Tibial nerve (tissue), 4 donors: ENCODE results near the gene REEP5. TPM values are rescaled to one million over a fixed set of nuclear protein-coding genes. Genes with fewer than 3 reads are reported as not detected.
"Not testable (repeated sequence)": the region's sequence is repeated elsewhere in the genome, so short reads cannot be mapped to it uniquely, and the experiment has no call there.

Experiments
- DNase-seq, 2 donors: peaks; one replicate each; pipeline ENCODE4 v3.0.0-alpha.2; 2019; ENCODE audit warnings: low spot score in 2 of 2
- H3K27ac ChIP-seq, 4 donors: fragments of 200-600 bp; sonication (generic) in 3 of 4; one replicate each; pipeline ENCODE4 v1.5.1; 2017 to 2019; ENCODE audit warnings: mild to moderate bottlenecking in 1 of 4
- H3K27me3 ChIP-seq, 2 donors: fragments of 200-600 bp; sonication (generic) in 1 of 2; one replicate each; pipeline versions ENCODE4 v1.5.1 to v1.6.0; 2017 to 2019
- H3K36me3 ChIP-seq, 3 donors: fragments of 200-600 bp; sonication (generic); one replicate each; pipeline ENCODE4 v1.5.1; 2018 to 2019
- H3K4me1 ChIP-seq, 4 donors: fragments of 200-600 bp; sonication (generic) in 3 of 4; one replicate each; pipeline ENCODE4 v1.5.1; 2017 to 2019
- H3K4me3 ChIP-seq, 4 donors: fragments of 200-600 bp; sonication (generic) in 3 of 4; one replicate each; pipeline ENCODE4 v1.5.1; 2017 to 2019; ENCODE audit warnings: mild to moderate bottlenecking in 1 of 4, moderate library complexity in 1 of 4
- H3K9me3 ChIP-seq, 4 donors: fragments of 200-600 bp; sonication (generic) in 3 of 4; one replicate each; pipeline ENCODE4 v1.5.1; 2017 to 2019
- EP300 ChIP-seq, 2 donors: sonication (generic); formaldehyde crosslinking; IDR thresholded peaks; one replicate each; pipeline ENCODE4 v1.6.1; 2017; ENCODE audit warnings: antibody characterized with exemption in 2 of 2, mild to moderate bottlenecking in 1 of 2
- POLR2A ChIP-seq, 2 donors: fragments of 450-650 bp; IDR thresholded peaks; one replicate each; pipeline ENCODE4 v1.6.1; 2017; ENCODE audit warnings: antibody characterized with exemption in 2 of 2, mild to moderate bottlenecking in 2 of 2, moderate library complexity in 2 of 2
- WGBS, 2 donors: methylation state at CpG; one replicate each; pipeline ENCODE4 v1.1.5; 2018; 5-methylcytosine and 5-hydroxymethylcytosine counted together
- total RNA-seq, 4 donors: library from RNA; depleted of rRNA; stranded (reverse); fragments of >200 nt; gene quantifications; one replicate each; pipeline ENCODE4 v1.1.0, GENCODE V29; 2016
- TF ChIP-seq, protein P1 (sequence below), 5 experiments: fragments of 200-600 bp in 3 of 5; fragments of 450-650 bp in 2 of 5; sonication (generic) in 3 of 5; IDR thresholded peaks; one replicate each; pipeline ENCODE4 v1.5.1; 2016 to 2019; ENCODE audit warnings: antibody characterized with exemption in 5 of 5, mild to moderate bottlenecking in 3 of 5, moderate library complexity in 2 of 5

REEP5 gene
- total RNA-seq, 4 donors from 2014 or later = 81.9 to 101 (median 94.6) TPM

DNA sequence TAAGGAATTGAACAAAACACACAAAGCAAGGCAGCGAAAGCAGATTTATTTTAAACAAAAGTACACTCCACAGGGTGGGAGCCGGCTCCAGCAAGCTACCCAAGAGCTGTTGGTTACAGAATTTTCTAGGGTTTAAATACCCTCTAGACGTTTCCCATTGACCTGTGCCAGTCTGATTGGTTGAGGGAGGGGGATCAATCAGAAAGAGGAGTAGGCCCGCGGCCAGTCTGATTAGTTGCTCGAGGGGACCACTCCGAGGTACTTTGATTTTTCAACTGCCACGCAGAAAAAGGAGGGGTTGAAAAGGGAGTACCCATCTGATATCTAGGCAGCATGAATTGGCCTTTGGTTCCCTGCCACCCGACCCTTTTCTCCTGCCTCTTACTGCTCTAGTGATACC is 59.9 kb downstream of the REEP5 start:
- Histone ChIP-seq H3K9me3 (no peaks in the 10 kb centered on the region), H3K4me3 (peak overlapping the region; percentile 73 to 94 (median 82)), H3K27ac (peak overlapping the region in 2 of 4 donors; percentile 76 to 81), H3K27me3 (no peaks in the 10 kb centered on the region), H3K4me1 (peaks cover 0 to 34% (median 13%) of the 10 kb centered on the region in 4 donors), H3K36me3 (peaks cover 0 to 38% (median 0%) of the 10 kb centered on the region in 3 donors)
- 53 to 59% methylated on average over 9 of the region's 9 CpGs for WGBS, 2 donors
- DNase-seq = no peak
- TF ChIP-seq, protein P1, sequence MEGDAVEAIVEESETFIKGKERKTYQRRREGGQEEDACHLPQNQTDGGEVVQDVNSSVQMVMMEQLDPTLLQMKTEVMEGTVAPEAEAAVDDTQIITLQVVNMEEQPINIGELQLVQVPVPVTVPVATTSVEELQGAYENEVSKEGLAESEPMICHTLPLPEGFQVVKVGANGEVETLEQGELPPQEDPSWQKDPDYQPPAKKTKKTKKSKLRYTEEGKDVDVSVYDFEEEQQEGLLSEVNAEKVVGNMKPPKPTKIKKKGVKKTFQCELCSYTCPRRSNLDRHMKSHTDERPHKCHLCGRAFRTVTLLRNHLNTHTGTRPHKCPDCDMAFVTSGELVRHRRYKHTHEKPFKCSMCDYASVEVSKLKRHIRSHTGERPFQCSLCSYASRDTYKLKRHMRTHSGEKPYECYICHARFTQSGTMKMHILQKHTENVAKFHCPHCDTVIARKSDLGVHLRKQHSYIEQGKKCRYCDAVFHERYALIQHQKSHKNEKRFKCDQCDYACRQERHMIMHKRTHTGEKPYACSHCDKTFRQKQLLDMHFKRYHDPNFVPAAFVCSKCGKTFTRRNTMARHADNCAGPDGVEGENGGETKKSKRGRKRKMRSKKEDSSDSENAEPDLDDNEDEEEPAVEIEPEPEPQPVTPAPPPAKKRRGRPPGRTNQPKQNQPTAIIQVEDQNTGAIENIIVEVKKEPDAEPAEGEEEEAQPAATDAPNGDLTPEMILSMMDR (IDR thresholded peaks at IDR 0.05) = no peak
- TF ChIP-seq EP300 (IDR thresholded peaks at IDR 0.05) (no peak), POLR2A (IDR thresholded peaks at IDR 0.05) (no peak)

DNA sequence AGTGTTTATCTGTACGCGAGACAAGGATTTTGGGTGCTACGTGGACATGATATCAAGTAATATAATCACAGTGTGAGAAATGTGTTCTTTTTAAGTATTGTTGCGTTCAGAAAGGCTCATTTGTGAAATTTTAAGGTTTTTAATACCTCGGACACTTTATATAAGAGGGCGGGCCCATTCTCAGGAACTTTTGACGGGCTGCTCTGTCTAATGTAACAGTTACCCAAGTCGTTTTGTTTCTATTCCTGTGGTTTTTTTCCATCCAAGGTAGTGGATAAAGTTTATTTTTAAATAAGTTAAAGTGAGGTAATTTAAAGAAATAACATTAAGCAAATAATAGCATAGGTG is 60.4 kb downstream of the REEP5 start:
- H3K27ac ChIP-seq = peak overlapping the region; percentile 43 to 88 (median 78)
- H3K36me3 ChIP-seq = peaks cover 0 to 33% (median 0%) of the 10 kb centered on the region in 3 donors
- DNase-seq = no peak
- H3K4me1 ChIP-seq = peaks cover 0 to 34% (median 13%) of the 10 kb centered on the region in 4 donors
- H3K27me3 ChIP-seq = no peaks in the 10 kb centered on the region
- WGBS, 2 donors = 0 to 1% methylated on average over 8 of the region's 8 CpGs
- TF ChIP-seq EP300 (IDR thresholded peaks at IDR 0.05) = no peak
- TF ChIP-seq POLR2A (IDR thresholded peaks at IDR 0.05) = no peak
- TF ChIP-seq, protein P1 (IDR thresholded peaks at IDR 0.05) = no peak
- H3K4me3 ChIP-seq = peak overlapping the region; percentile 73 to 94 (median 82)
- no peaks in the 10 kb centered on the region for H3K9me3 ChIP-seq

- Histone ChIP-seq H3K4me3 (peak within 1 kb of the TSS; percentile 73 to 94 (median 82)), H3K4me1 (peaks cover 0 to 34% (median 13%) of the 10 kb centered on the region in 4 donors), H3K27me3 (no peaks in the 10 kb centered on the region), H3K36me3 (peaks cover 0 to 28% (median 0%) of the 10 kb centered on the region in 3 donors), H3K27ac (peak within 1 kb of the TSS; percentile 43 to 88 (median 78)), H3K9me3 (no peaks in the 10 kb centered on the region)
- DNase-seq = peak; percentile 88 to 93
- TF ChIP-seq EP300 (IDR thresholded peaks at IDR 0.05) (peak; percentile 40 to 76), POLR2A (IDR thresholded peaks at IDR 0.05) (peak; percentile 5 to 50)
- TF ChIP-seq, protein P1 (IDR thresholded peaks at IDR 0.05) = peak in 1 of 5 experiments; percentile 22
- 1 to 2% methylated on average over 27 to 31 of the region's 47 CpGs for WGBS, 2 donors
Observed at GRCh38 chr5:112860929-112861637, 60.9 kb downstream of the REEP5 start, which contains the start of gene SRP19. SRP19 (plus strand) TSS chr5:112861287; CDS start chr5:112861377, 90 bp downstream.

DNA sequence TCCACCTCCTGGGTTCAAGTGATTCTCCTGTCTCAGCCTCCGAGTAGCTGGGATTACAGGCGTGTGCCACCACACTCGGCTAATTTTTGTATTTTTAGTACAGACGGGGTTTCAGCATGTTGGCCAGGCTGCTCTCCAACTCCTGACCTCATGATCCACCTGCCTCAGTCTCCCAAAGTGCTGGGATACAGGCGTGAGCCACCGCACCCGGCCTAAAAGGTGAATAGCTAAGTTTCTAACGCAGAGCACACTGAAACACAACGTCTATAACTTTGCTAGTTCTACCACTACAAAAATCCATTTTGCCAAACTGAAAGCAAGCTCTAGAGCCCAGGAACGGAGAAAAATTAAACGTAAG is 61.5 kb downstream of the REEP5 start:
- Histone ChIP-seq H3K36me3 (peaks cover 0 to 23% (median 0%) of the 10 kb centered on the region in 3 donors), H3K27ac (peak overlapping the region; percentile 43 to 88 (median 78)), H3K4me3 (peak overlapping the region; percentile 73 to 94 (median 82)), H3K4me1 (peaks cover 0 to 34% (median 13%) of the 10 kb centered on the region in 4 donors)
- not testable (repeated sequence) for H3K9me3 ChIP-seq, DNase-seq, H3K27me3 ChIP-seq
- WGBS, 2 donors = 79 to 83% methylated on average over 11 of the region's 11 CpGs

GRCh38 chr5:112857866-112858265 is 64.2 kb downstream of the REEP5 start:
- TF ChIP-seq POLR2A (IDR thresholded peaks at IDR 0.05) = no peak
- TF ChIP-seq, protein P1 (IDR thresholded peaks at IDR 0.05) = no peak
- no peak for TF ChIP-seq EP300 (IDR thresholded peaks at IDR 0.05)
- DNase-seq = no peak
- Histone ChIP-seq H3K9me3 (no peaks in the 10 kb centered on the region), H3K36me3 (no peaks in the 10 kb centered on the region), H3K4me1 (peaks cover 0 to 20% (median 11%) of the 10 kb centered on the region in 4 donors), H3K4me3 (no peak overlapping the region), H3K27me3 (no peaks in the 10 kb centered on the region), H3K27ac (no peak overlapping the region)
